Measurements from ENCODE around the gene POLR1A.

Gene POLR1A

GRCh38 chr2:86081724-86082123 is 24.0 kb downstream of the POLR1A start:
- Histone ChIP-seq H3K4me1 (ENCODE audit: low read length) (peaks cover 24% of the 10 kb centered on the region), H2AFZ (ENCODE audit: low read depth, low read length) (no peak overlapping the region), H4K20me1 (ENCODE audit: insufficient read depth, low read length) (no peaks in the 10 kb centered on the region), H3K9ac (ENCODE audit: low read length) (no peak overlapping the region), H3K36me3 (replicated peaks; ENCODE audit: low read depth, low read length) (peaks cover 49% of the 10 kb centered on the region), H3K9me3 (ENCODE audit: insufficient read depth, low read length) (no peaks in the 10 kb centered on the region), H3K27ac (ENCODE audit: low read length) (no peak overlapping the region), H3K4me3 (ENCODE audit: low read length) (no peak overlapping the region), H3K4me2 (ENCODE audit: low read length) (no peak overlapping the region), H3K79me2 (ENCODE audit: low read length) (no peaks in the 10 kb centered on the region; the same call in 1 of the 2 replicates), H3K27me3 (ENCODE audit: low read depth, low read length) (no peaks in the 10 kb centered on the region)
- TF ChIP-seq EZH2phosphoT487 (IDR thresholded peaks at IDR 0.05; ENCODE audit: low read depth) (no peak), CTCF (IDR thresholded peaks at IDR 0.05; ENCODE audit: low read depth, low read length) (no peak)

DNA sequence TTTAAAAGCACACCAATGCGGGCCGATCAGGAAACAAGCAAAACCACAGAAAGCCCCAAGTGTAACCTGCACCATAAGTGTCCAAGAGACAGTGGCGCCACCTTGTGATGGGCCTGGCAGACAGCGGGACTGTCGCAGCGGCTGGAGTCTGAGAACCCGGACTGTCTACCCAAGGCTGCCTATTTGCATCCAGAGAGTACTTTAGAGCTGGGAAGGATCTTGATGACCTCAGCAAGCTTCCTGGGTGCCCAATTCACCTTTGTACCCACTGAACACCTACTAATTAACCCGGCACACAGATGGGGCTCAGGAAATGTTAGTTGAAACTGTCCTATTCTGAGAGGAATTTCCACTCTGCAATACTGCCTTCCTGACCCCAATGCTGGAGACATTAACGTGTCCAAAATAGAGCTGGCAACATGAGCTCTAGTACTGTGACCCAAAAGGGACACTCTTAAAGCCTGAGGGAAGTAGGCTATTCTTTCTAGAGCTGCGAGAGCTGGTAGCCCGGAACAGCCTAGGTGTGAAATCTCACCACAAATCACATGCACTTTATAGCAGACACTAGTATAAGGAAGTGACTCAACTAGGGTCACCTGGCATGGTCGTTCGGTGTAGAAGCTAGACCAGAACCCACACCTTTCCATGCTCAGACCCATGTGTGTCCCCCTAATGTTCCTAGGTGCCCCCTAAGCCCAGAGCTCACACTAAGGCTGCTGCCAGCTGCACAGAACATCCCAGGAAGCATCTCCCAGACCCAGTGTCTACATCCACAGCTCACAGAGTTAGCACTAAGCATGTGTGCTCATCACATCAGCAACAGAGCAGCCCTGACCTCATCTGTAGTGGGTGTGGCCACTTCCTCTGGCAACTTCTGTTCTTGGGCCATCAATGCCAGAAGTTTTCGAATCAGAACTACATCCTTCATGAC is 25.4 kb downstream of the POLR1A start:
- Histone ChIP-seq H3K36me3 (replicated peaks; ENCODE audit: low read depth, low read length) (peaks cover 41% of the 10 kb centered on the region), H2AFZ (ENCODE audit: low read depth, low read length) (no peak overlapping the region), H3K4me2 (ENCODE audit: low read length) (peak overlapping the region; percentile 43), H3K27me3 (ENCODE audit: low read depth, low read length) (no peaks in the 10 kb centered on the region), H3K9me3 (ENCODE audit: insufficient read depth, low read length) (no peaks in the 10 kb centered on the region), H3K9ac (ENCODE audit: low read length) (peak overlapping the region; percentile 31; the same call in 1 of the 2 replicates), H3K4me1 (ENCODE audit: low read length) (peaks cover 24% of the 10 kb centered on the region), H3K4me3 (ENCODE audit: low read length) (no peak overlapping the region), H3K79me2 (ENCODE audit: low read length) (no peaks in the 10 kb centered on the region; the same call in 1 of the 2 replicates), H3K27ac (ENCODE audit: low read length) (peak overlapping the region; percentile 68), H4K20me1 (ENCODE audit: insufficient read depth, low read length) (no peaks in the 10 kb centered on the region)
- TF ChIP-seq CTCF (IDR thresholded peaks at IDR 0.05; ENCODE audit: low read depth, low read length) (peak; percentile 93), EZH2phosphoT487 (IDR thresholded peaks at IDR 0.05; ENCODE audit: low read depth) (no peak)

DNA sequence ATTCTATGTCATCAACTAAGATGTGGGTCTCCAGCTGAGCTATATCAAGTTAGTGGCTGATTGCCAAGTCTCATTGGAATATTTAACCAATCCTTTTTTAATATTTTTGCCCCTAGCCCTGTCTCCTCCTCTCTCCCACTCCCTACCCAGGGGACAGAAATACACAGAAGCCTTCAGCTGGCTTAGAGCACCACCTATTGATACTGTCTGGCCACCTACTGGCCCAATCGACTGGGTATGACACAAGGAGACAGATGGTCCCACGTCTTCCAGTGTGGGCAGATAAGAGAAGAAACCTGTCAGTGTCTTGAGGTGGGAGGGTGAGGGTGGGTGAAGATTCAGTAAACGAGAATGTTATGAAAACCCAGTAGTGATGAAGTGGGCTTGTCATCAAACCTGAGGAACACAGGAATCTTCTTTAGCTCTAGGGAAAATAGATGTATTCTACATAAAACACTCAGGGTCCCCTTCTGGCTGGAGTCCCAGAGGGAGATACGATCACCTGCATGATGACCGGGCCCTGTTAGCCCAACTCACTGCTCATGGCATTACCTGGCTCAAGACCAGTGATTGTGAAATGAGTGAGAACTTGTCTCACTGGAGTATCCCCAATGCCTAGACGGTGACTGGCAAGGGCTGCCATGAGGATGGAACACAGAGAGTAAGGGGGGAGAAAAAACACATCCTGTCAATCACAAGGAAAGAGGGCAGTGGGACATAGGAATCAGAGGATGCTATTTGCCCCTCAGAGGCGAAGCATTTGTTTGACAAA is 26.7 kb downstream of the POLR1A start:
- peaks cover 45% of the 10 kb centered on the region for H3K36me3 ChIP-seq (replicated peaks; ENCODE audit: low read depth, low read length)
- TF ChIP-seq CTCF (IDR thresholded peaks at IDR 0.05; ENCODE audit: low read depth, low read length) (peak; percentile 79), EZH2phosphoT487 (IDR thresholded peaks at IDR 0.05; ENCODE audit: low read depth) (no peak)
- H4K20me1 ChIP-seq (ENCODE audit: insufficient read depth, low read length): no peaks in the 10 kb centered on the region
- no peak overlapping the region for H2AFZ ChIP-seq (ENCODE audit: low read depth, low read length)
- H3K4me3 ChIP-seq (ENCODE audit: low read length): no peak overlapping the region
- H3K9me3 ChIP-seq (ENCODE audit: insufficient read depth, low read length): no peaks in the 10 kb centered on the region
- no peak overlapping the region for H3K4me2 ChIP-seq (ENCODE audit: low read length)
- no peak overlapping the region for H3K9ac ChIP-seq (ENCODE audit: low read length)
- peak overlapping the region; percentile 13; the same call in 1 of the 2 replicates for H3K27ac ChIP-seq (ENCODE audit: low read length)
- H3K27me3 ChIP-seq (ENCODE audit: low read depth, low read length): no peaks in the 10 kb centered on the region
- no peaks in the 10 kb centered on the region; the same call in 1 of the 2 replicates for H3K79me2 ChIP-seq (ENCODE audit: low read length)
- peaks cover 24% of the 10 kb centered on the region for H3K4me1 ChIP-seq (ENCODE audit: low read length)

DNA sequence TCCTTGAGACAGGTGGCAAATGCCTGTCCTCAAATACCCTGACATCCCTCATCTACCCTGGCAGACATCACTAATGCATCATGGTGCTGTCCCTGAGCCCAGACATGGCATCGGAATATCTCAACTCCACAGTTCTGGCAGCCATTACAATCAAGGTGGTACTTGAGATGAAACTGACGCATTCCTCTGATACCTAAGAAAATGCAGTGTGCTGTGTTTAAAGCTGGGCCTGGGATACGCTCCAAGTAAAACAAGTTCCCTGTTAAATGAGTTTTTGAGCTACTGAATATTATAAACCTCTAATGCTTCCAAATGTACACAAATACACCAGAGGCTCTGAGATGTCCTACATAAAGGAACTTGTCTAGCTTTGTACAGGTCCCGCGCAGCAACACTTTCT is 29.8 kb downstream of the POLR1A start:
- Histone ChIP-seq H3K4me3 (ENCODE audit: low read length) (no peak overlapping the region), H3K27me3 (ENCODE audit: low read depth, low read length) (no peaks in the 10 kb centered on the region), H4K20me1 (ENCODE audit: insufficient read depth, low read length) (no peaks in the 10 kb centered on the region), H3K36me3 (replicated peaks; ENCODE audit: low read depth, low read length) (peaks cover 53% of the 10 kb centered on the region), H3K4me2 (ENCODE audit: low read length) (no peak overlapping the region), H3K79me2 (ENCODE audit: low read length) (no peaks in the 10 kb centered on the region; the same call in 1 of the 2 replicates), H3K9ac (ENCODE audit: low read length) (no peak overlapping the region), H3K4me1 (ENCODE audit: low read length) (peaks cover 48% of the 10 kb centered on the region), H2AFZ (ENCODE audit: low read depth, low read length) (no peak overlapping the region), H3K27ac (ENCODE audit: low read length) (no peak overlapping the region), H3K9me3 (ENCODE audit: insufficient read depth, low read length) (no peaks in the 10 kb centered on the region)
- TF ChIP-seq EZH2phosphoT487 (IDR thresholded peaks at IDR 0.05; ENCODE audit: low read depth): no peak
- no peak for TF ChIP-seq CTCF (IDR thresholded peaks at IDR 0.05; ENCODE audit: low read depth, low read length)
